HL-60/S4 (cell line): Measurements from ENCODE around the gene ACE.

Experiments
- in situ Hi-C: fragments of 300-500 bp; cut with MboI; formaldehyde crosslinking; loops from 2 replicates; pipeline ENCODE4 v1.14.3; 2022; ENCODE audit warnings: low sequenced_read_pairs

Gene ACE

DNA sequence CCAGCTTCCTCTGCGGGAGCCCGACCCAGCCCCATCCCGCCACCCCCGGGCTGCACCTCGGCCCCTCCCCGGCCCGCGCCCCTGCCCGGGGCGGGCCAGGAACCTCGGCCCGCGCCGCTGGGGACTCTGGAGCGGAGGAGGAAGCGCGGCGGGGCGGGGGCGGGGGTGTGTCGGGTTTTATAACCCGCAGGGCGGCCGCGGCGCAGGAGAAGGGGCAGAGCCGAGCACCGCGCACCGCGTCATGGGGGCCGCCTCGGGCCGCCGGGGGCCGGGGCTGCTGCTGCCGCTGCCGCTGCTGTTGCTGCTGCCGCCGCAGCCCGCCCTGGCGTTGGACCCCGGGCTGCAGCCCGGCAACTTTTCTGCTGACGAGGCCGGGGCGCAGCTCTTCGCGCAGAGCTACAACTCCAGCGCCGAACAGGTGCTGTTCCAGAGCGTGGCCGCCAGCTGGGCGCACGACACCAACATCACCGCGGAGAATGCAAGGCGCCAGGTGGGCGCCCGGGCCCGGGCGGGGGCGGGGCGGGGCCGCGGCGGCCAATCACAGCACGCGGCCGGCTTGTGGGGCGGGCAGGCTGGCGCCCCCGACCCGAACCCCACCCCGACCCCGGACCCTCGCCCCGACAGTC is at the start of gene ACE:
ACE (plus strand) TSS at position 208 of the 626 bp plus-strand sequence; CDS start at position 242, 34 bp downstream.
- in situ Hi-C loops = no loop called here

GRCh38 chr17:63429766-63430165 is 47.1 kb upstream of the ACE start:
- in situ Hi-C loops = loop anchor here (10.0 to 25.0 kb wide), 3 partner anchors 185 to 408 kb away; partner anchors contain the start of genes FTSJ3, LIMD2, PSMC5 and SMARCD2

GRCh38 chr17:63430223-63430622 is 46.6 kb upstream of the ACE start:
- in situ Hi-C loops = loop anchor here (25.0 kb wide), 2 partner anchors 282 to 407 kb away; partner anchors contain the start of genes FTSJ3, LIMD2, PSMC5 and SMARCD2

DNA sequence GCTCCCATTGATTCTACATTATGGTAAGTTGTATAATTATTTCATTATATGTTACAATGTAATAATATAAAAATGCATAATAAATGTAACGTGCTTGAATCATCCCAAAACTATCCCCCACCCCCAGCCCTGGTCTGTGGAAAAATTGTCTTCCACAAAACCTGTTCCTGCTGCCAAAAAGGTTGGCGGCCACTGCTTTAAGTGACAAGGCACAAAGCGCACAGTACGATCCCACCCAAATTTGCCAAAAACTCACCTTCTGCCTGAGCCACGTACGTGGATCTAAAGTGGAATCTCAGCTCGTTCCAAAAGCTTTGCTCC is 45.3 kb upstream of the ACE start:
- in situ Hi-C loops = loop anchor here (25.0 kb wide), 2 partner anchors 281 to 406 kb away; partner anchors contain the start of genes FTSJ3, LIMD2, PSMC5 and SMARCD2

GRCh38 chr17:63431939-63432804 is 44.7 kb upstream of the ACE start:
- in situ Hi-C loops = loop anchor here (25.0 kb wide), 2 partner anchors 280 to 405 kb away; partner anchors contain the start of genes FTSJ3, LIMD2, PSMC5 and SMARCD2

- in situ Hi-C loops = loop anchor here (25.0 kb wide), 2 partner anchors 278 to 403 kb away; partner anchors contain the start of genes FTSJ3, LIMD2, PSMC5 and SMARCD2
These were observed 42.9 kb upstream of the ACE start for GRCh38 chr17:63433746-63434591.

GRCh38 chr17:63434951-63435571 is 41.8 kb upstream of the ACE start:
- in situ Hi-C loops = loop anchor here (25.0 kb wide), 2 partner anchors 277 to 402 kb away; partner anchors contain the start of genes FTSJ3, LIMD2, PSMC5 and SMARCD2

DNA sequence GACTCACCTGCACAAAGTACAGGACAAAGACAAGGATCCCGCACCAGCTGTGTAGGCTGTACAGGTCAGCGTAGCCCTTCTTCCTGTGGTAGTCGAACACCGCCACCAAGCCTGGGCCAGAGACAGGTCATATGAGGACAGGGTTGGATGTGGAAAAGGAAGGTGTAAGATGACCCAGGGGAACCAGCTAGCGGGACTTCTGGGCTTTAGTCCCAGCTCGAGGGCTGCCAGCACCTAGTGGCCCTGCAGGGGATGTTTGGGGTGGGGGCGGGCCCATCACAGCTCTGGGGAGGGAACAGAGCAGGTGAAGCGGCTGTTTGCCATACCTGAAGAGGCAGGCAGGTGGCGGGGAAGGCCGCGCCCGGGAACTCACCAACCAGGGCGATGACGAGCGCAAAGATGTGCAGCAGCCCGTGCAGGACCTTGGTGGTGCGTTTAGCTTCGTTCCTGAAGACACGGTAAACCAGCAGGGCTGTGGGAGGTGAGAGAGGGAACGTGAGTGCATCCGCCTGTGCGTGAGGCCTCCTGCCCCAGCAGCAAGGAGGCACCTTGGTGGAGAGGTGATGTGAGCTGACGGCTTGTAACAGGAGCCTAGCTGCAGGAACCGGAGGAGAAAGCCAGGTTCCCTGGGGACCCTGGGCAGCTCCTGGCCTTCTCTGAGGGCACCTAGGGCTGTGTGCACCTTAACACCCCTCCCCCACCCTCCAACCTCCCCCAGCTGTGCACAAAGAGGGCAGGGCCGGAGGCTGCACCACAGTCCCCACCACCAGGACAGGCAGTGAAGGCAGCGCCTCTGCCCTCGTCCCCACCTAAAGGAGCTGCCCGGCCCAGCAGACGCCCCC is 41.0 kb upstream of the ACE start:
- in situ Hi-C loops = loop anchor here (25.0 kb wide), 2 partner anchors 276 to 401 kb away; partner anchors contain the start of genes FTSJ3, LIMD2, PSMC5 and SMARCD2

DNA sequence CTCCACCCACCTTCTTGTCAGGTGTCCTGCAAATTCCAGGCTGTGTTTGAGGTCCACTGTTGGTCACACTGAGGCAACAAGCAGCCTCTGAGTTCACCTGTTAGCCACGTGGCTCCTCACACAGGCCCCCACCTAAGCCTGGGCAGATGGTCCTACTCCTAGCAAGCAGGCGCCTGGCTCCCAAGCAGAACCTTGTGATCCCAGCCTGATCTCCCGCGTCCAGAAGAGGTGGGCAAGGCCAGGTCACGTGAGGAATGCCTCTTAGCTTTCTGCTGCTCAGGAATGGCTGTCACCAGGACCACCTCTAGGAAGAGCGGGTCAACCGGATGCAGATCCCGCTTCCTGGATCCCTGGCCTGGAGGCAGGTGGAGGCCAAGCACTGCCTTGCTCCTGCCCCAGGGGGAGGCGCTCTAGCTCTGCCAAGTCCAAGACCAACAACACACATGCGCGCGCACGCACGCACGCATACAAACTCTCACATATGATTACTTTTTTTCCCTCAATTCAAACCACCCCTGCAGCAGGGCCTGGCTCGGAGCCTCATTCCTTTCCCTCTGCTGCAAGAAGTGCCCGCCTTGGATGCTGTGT is 40.2 kb upstream of the ACE start:
- in situ Hi-C loops = loop anchor here (25.0 kb wide), 2 partner anchors 276 to 401 kb away; partner anchors contain the start of genes FTSJ3, LIMD2, PSMC5 and SMARCD2

DNA sequence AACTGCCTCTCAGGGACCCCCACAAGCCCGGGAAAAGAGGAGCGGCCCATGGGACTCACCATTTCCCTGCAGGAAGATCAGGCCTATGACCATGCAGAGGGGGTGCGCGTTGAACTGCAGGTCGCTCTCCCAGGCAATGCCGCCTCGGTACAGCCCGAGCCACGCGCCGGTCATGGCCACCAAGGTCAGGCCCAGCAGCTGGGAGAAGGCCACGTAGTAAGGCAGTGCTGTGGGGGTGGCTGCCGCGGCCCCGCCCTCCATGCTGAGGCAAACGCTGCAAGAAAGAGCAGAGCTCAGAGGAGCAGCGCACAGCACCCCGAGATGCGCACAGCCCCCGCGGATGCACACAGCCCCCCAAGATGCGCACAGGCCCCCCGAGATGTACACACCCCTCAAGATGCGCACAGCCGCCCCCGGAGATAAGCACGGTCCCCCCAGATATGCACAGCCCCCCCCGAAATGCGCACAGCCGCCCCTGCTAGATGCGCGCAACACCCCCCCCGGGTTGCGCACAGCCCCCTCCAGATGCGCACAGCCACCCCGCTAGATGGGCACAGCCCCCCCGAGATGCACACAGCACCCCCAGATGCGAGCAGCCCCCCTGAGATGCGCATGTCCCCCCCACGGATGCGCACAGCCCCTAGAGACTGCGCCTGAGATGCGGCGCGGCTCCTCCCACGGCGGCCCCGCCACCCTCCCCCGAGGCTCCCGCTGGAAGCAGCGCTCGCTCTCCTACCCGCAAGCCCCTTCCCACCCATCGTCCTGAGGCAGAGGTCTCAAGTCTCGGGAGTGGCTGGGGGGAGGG is 39.4 kb upstream of the ACE start:
- in situ Hi-C loops = loop anchor here (25.0 kb wide), 2 partner anchors 275 to 400 kb away; partner anchors contain the start of genes FTSJ3, LIMD2, PSMC5 and SMARCD2

DNA sequence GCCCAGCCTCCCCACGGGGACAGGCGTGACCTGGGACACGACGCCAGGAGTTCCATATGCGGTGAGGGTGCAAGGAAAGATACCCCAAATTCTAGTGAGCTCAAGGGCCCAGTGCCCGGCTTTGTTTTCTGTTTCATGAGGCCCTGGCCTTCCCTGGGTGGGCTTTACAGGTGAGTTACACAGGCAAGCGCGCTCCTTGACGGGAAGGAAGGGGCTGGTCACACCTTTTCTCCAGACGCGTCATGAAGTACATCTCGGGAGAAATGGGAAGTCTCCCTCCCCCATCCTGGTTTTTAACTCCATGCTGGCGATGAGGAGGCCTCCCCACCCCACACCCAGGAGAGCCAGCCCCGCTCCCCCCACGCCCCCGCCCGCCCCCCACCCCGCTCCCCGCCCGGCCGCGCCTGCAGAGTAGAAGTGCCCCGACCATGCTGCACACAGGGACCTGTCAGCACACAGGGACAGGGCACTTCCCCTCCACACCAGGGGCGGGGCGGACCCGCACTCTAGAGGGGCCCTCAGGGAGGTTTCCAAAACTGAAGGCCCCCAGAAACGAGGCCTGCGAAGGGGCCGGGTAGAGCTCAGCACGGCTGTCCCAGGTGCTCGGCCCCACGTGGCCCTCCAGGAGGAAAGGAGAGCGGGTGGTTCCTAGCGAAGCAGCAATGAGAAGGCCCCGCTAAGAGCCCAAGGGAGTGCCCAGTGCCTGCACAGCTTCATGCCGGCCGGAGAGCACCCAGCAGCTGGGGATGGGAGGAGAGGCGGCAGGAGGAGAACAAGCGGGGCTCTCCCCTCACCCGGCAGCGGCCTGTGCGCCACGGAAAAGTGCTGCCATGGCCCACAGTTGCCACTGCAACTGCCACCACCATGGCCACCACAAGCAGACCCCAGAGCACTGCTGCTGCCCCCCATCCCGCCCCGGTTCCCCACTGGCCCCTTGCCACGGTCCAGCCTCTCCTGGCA is 38.5 kb upstream of the ACE start:
- in situ Hi-C loops = loop anchor here (25.0 kb wide), 2 partner anchors 274 to 399 kb away; partner anchors contain the start of genes FTSJ3, LIMD2, PSMC5 and SMARCD2

DNA sequence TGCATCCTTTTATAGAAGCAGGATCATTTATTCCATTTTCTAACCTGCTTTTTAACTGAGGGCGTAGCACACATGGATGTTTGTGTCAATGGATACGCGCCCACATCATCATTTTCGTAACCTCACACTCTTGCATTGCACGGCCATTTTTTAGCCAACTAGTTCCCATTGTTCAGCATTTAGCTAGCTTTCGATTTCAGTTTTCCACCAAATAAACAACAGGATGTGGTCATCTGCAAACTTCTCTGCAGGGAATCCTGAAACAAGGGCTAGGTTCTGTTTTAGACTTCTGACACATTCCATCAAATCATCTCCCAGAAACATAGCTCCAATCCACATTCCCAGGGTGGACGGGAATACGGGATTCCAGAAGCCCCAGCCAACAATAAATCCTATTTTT is 37.2 kb upstream of the ACE start:
- in situ Hi-C loops = loop anchor here (25.0 kb wide), 2 partner anchors 273 to 398 kb away; partner anchors contain the start of genes FTSJ3, LIMD2, PSMC5 and SMARCD2

DNA sequence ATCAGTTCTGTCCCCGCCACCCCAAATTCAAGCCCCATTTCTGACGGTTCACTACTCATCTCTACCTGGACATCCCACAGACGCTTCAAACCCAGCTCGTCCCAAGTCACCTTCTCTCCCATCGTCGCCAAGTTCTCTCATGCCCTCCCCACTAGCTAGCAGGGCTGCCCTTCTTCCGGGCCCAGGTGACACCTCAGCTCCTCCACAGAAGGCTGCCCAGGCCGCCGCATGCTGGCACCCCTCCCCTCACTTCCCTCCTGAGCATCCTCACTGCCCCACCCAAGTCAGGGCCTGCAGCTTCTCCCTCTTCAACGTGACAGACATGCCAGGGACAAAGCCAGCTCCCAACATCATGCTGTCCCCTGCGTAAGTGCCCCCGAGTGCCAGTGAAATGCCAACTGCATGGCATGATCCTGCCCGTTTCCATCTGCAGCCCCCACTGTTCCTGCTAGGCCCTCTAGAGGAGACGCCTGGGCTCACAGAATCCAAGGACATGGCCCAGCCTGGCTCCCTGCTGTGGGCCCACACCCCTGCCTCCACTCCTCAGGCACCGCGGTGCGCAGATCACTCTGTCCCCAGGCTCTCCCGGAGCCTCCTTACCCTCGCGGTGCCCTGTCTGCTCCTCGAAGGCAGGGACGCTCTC is 36.6 kb upstream of the ACE start:
- in situ Hi-C loops = loop anchor here (25.0 kb wide), 2 partner anchors 272 to 397 kb away; partner anchors contain the start of genes FTSJ3, LIMD2, PSMC5 and SMARCD2

GRCh38 chr17:63440770-63441335 is 36.0 kb upstream of the ACE start:
- in situ Hi-C loops = loop anchor here (25.0 kb wide), 2 partner anchors 271 to 396 kb away; partner anchors contain the start of genes FTSJ3, LIMD2, PSMC5 and SMARCD2

DNA sequence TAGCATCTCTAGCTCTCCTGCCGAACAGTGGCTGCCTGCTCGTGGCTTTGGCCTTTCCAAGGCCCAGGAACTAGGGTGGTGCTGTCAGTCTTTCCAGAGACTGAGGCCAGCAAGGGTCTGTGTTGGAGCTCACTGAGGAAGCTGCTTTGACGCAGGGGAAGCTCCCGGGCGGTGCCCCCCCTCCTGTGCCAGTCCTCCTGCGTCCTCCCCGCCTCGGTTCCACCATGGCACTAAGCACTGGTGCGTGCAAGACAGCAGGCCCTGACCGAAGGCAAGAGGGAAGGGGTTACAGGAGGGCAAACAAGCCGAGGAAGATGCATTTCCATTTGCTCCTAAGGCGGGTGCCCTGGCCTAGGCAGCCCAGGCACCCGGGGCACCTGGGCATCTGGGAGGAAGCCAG is 35.2 kb upstream of the ACE start:
- in situ Hi-C loops = loop anchor here (25.0 kb wide), 2 partner anchors 271 to 396 kb away; partner anchors contain the start of genes FTSJ3, LIMD2, PSMC5 and SMARCD2
